HFF-Myc (cell line): ENCODE measurements around the gene RAB14.

Source experiments
- DNase-seq: peaks from one replicate; pipeline ENCODE4 v3.0.0-alpha.2; 2011; ENCODE audit warnings: low read depth; ENCODE audit errors: extremely low read depth
- H3K4me3 ChIP-seq: replicated peaks from 2 replicates; pipeline ENCODE4 v1.5.1; 2011; ENCODE audit warnings: low read depth, mild to moderate bottlenecking, control low read depth, low read length
- TF ChIP-seq, protein P1 (sequence below): IDR thresholded peaks from 2 replicates; pipeline ENCODE4 v1.5.1; 2012; ENCODE audit warnings: mild to moderate bottlenecking, low read depth, low read length, control low read depth; ENCODE audit errors: missing control alignments

The RAB14 gene

GRCh38 chr9:121213136-121213806 is 11.6 kb upstream of the RAB14 start:
- no peak overlapping the region for H3K4me3 ChIP-seq
- TF ChIP-seq, protein P1, sequence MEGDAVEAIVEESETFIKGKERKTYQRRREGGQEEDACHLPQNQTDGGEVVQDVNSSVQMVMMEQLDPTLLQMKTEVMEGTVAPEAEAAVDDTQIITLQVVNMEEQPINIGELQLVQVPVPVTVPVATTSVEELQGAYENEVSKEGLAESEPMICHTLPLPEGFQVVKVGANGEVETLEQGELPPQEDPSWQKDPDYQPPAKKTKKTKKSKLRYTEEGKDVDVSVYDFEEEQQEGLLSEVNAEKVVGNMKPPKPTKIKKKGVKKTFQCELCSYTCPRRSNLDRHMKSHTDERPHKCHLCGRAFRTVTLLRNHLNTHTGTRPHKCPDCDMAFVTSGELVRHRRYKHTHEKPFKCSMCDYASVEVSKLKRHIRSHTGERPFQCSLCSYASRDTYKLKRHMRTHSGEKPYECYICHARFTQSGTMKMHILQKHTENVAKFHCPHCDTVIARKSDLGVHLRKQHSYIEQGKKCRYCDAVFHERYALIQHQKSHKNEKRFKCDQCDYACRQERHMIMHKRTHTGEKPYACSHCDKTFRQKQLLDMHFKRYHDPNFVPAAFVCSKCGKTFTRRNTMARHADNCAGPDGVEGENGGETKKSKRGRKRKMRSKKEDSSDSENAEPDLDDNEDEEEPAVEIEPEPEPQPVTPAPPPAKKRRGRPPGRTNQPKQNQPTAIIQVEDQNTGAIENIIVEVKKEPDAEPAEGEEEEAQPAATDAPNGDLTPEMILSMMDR: peak; percentile 97
- peak; percentile 84 for DNase-seq

DNA sequence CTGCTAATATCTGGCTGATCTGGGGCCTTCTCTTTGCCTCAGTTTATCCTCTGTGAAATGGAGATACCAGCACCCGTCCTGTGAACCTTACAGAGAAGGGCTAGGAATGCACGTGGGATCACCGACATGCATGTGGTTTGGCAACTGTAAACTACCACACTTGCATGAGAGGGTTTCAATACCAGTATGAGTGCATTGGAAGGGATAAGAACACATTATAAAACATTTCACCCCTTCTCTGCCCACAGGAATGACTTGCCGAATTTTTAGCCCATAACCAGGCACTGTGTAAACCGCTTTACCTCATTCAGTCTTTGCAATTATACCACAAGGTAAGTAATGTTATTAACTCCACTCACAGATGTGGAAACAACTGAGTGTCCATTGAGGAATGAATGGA is 8.9 kb upstream of the RAB14 start:
- no peak for DNase-seq
- H3K4me3 ChIP-seq: no peak overlapping the region
- TF ChIP-seq, protein P1: no peak

GRCh38 chr9:121207371-121207940 is 5.8 kb upstream of the RAB14 start:
- no peak for DNase-seq
- H3K4me3 ChIP-seq: no peak overlapping the region
- TF ChIP-seq, protein P1: no peak

DNA sequence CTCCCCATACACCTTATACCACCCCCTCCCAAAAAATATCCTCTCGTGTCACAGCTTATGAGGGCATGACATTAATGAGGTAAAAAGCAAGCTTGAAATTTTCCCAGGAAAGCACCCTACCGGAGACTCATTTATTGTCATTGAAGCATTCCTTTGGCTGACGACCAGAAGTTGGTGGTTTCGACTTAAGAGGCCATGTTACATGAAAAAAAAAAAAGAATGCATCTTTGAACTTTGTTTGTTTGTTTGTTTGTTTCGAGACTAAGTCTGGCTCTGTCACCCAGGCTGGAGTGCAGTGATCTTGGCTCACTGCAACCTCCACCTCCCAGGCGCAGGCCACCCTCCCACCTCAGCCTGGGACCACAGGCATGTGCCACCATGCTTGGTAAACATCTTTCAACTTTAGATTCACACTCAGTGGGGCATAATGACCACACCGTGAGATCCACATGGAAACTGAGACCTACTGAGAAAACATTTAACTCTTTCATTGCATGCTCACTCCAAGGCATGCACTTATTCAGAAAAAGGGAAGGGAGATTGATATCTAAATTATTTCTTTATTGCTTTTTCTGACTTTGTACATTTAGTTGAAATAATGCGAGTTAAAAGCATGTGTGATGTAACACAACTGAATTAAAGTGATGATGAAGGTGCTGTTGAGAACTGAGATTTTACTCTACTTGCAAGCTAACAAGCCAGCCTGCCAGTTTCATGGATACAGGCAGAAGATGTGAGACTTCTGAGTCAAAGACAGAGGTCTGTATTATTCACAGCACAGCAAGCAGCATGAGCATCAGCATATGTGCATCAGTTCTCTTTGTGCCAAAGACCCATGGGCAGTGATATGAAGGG is 5.1 kb upstream of the RAB14 start:
- DNase-seq: no peak
- no peak overlapping the region for H3K4me3 ChIP-seq
- TF ChIP-seq, protein P1: no peak

- H3K4me3 ChIP-seq: no peak overlapping the region
- DNase-seq: no peak
- TF ChIP-seq, protein P1: no peak
These were observed 2.9 kb upstream of the RAB14 start for GRCh38 chr9:121204611-121205010.

GRCh38 chr9:121204121-121204520 is 2.5 kb upstream of the RAB14 start:
- TF ChIP-seq, protein P1: no peak
- no peak overlapping the region for H3K4me3 ChIP-seq
- no peak for DNase-seq
